Mesothelial cell of epicardium (in vitro differentiated cells): ENCODE results near the gene MUC5AC. TPM values are rescaled to one million over a fixed set of nuclear protein-coding genes. Genes with fewer than 3 reads are reported as not detected.

Experiments used
- DNase-seq, 2 experiments: peaks; one replicate each; pipeline ENCODE4 v3.0.0; 2021; ENCODE audit warnings: low spot score in 2 of 2; ENCODE audit not compliant: unreplicated experiment in 2 of 2
- H3K27ac Mint-ChIP-seq: 2 replicates; pipeline ENCODE4 v1.8.0; 2021; ENCODE audit warnings: mixed read lengths
- H3K27me3 Mint-ChIP-seq: 2 replicates; pipeline ENCODE4 v1.8.0; 2021; ENCODE audit warnings: low read depth, mixed read lengths
- H3K36me3 Mint-ChIP-seq: 2 replicates; pipeline ENCODE4 v1.8.0; 2021; ENCODE audit warnings: mixed read lengths
- H3K4me1 Mint-ChIP-seq: 2 replicates; pipeline ENCODE4 v1.8.0; 2021; ENCODE audit warnings: mixed read lengths
- H3K4me3 Mint-ChIP-seq: 2 replicates; pipeline ENCODE4 v1.8.0; 2021; ENCODE audit warnings: mild to moderate bottlenecking, moderate library complexity, mixed read lengths
- H3K9me3 Mint-ChIP-seq: 2 replicates; pipeline ENCODE4 v1.8.0; 2021; ENCODE audit warnings: mixed read lengths
- CTCF ChIP-seq: fragments of 200-600 bp; sonication (generic); IDR thresholded peaks from one replicate; pipeline ENCODE4 v1.5.0; 2021; ENCODE audit warnings: antibody characterized with exemption; ENCODE audit not compliant: unreplicated experiment
- total RNA-seq: library from RNA; stranded (reverse); gene quantifications from 3 replicates; pipeline ENCODE4 v1.2.1, GENCODE V29; 2021

The MUC5AC gene
- total RNA-seq, 1 donor from 2014 or later: not detected

- TF ChIP-seq CTCF: peak; percentile 89
- Mint-ChIP-seq H3K27ac (no peak overlapping the region), H3K36me3 (no peaks in the 10 kb centered on the region), H3K4me3 (no peak overlapping the region), H3K27me3 (peaks cover 6% of the 10 kb centered on the region), H3K9me3 (no peaks in the 10 kb centered on the region), H3K4me1 (no peaks in the 10 kb centered on the region)
- peak; percentile 48 to 79 for DNase-seq
These were observed 45.2 kb downstream of the MUC5AC start for GRCh38 chr11:1202776-1203504.

GRCh38 chr11:1203505-1204271 lies 45.9 kb downstream of the MUC5AC start:
- peak; percentile 21 to 36 for DNase-seq
- no peak for TF ChIP-seq CTCF
- no peaks in the 10 kb centered on the region for H3K36me3 Mint-ChIP-seq
- H3K27ac Mint-ChIP-seq: no peak overlapping the region
- H3K9me3 Mint-ChIP-seq: no peaks in the 10 kb centered on the region
- peaks cover 6% of the 10 kb centered on the region for H3K27me3 Mint-ChIP-seq
- no peaks in the 10 kb centered on the region for H3K4me1 Mint-ChIP-seq
- no peak overlapping the region for H3K4me3 Mint-ChIP-seq

- H3K36me3 Mint-ChIP-seq: no peaks in the 10 kb centered on the region
These were observed 46.8 kb downstream of the MUC5AC start for GRCh38 chr11:1204381-1205101.

GRCh38 chr11:1205121-1205986 lies 47.6 kb downstream of the MUC5AC start:
- Mint-ChIP-seq H3K36me3 (no peaks in the 10 kb centered on the region), H3K9me3 (peaks cover 5% of the 10 kb centered on the region), H3K27ac (no peak overlapping the region), H3K4me3 (no peak overlapping the region), H3K27me3 (peaks cover 3% of the 10 kb centered on the region), H3K4me1 (no peaks in the 10 kb centered on the region)
- peak; percentile 11 to 35 for DNase-seq
- TF ChIP-seq CTCF: no peak

More at GRCh38 chr11:1204381-1205101, 46.8 kb downstream of the MUC5AC start:
- peak in 1 of 2 experiments; percentile 28 for DNase-seq
- no peak overlapping the region for H3K4me3 Mint-ChIP-seq
- peaks cover 6% of the 10 kb centered on the region for H3K27me3 Mint-ChIP-seq
- no peaks in the 10 kb centered on the region for H3K4me1 Mint-ChIP-seq
- H3K9me3 Mint-ChIP-seq: no peaks in the 10 kb centered on the region
- no peak overlapping the region for H3K27ac Mint-ChIP-seq
- no peak for TF ChIP-seq CTCF

- Mint-ChIP-seq H3K4me3 (no peak overlapping the region), H3K9me3 (peaks cover 10% of the 10 kb centered on the region), H3K27ac (no peak overlapping the region), H3K36me3 (no peaks in the 10 kb centered on the region), H3K4me1 (no peaks in the 10 kb centered on the region), H3K27me3 (peaks cover 3% of the 10 kb centered on the region)
- DNase-seq: no peak
- TF ChIP-seq CTCF: no peak
These were observed 48.2 kb downstream of the MUC5AC start for GRCh38 chr11:1205987-1206331.
